ENCODE results near the gene CBLB. TPM values are rescaled to one million over a fixed set of nuclear protein-coding genes. Genes with fewer than 3 reads are reported as not detected.

The CBLB gene
- total RNA-seq, 1 donor from 2014 or later = 46.7 TPM

- Histone ChIP-seq H3K4me3 (no peak overlapping the region), H3K4me1 (no peaks in the 10 kb centered on the region), H3K9me3 (replicated peaks) (no peaks in the 10 kb centered on the region), H3K36me3 (no peaks in the 10 kb centered on the region), H3K27me3 (ENCODE audit: low read depth) (no peaks in the 10 kb centered on the region), H3K27ac (replicated peaks) (no peak overlapping the region)
- intact Hi-C loops (cut with micrococcal nuclease) = no loop called here
- DNase-seq = no peak
- no peak for TF ChIP-seq CTCF (IDR thresholded peaks at IDR 0.05; ENCODE audit: borderline replicate concordance)
These were observed 249.2 kb downstream of the CBLB start for GRCh38 chr3:105619651-105620050.

GRCh38 chr3:105618556-105618955 lies 250.3 kb downstream of the CBLB start:
- Histone ChIP-seq H3K9me3 (replicated peaks) (no peaks in the 10 kb centered on the region), H3K36me3 (no peaks in the 10 kb centered on the region), H3K27ac (replicated peaks) (no peak overlapping the region), H3K4me3 (no peak overlapping the region), H3K4me1 (peaks cover 8% of the 10 kb centered on the region), H3K27me3 (ENCODE audit: low read depth) (no peaks in the 10 kb centered on the region)
- intact Hi-C loops (cut with micrococcal nuclease) = no loop called here
- DNase-seq = no peak
- no peak for TF ChIP-seq CTCF (IDR thresholded peaks at IDR 0.05; ENCODE audit: borderline replicate concordance)

- H3K27me3 ChIP-seq (ENCODE audit: low read depth) = no peaks in the 10 kb centered on the region
- H3K27ac ChIP-seq (replicated peaks) = no peak overlapping the region
- no peaks in the 10 kb centered on the region for H3K9me3 ChIP-seq (replicated peaks)
- no peak for TF ChIP-seq CTCF (IDR thresholded peaks at IDR 0.05; ENCODE audit: borderline replicate concordance)
- DNase-seq = no peak
- H3K36me3 ChIP-seq = no peaks in the 10 kb centered on the region
- no peak overlapping the region for H3K4me3 ChIP-seq
- intact Hi-C loops (cut with micrococcal nuclease) = no loop called here
- peaks cover 20% of the 10 kb centered on the region for H3K4me1 ChIP-seq
These were observed 252.3 kb downstream of the CBLB start for GRCh38 chr3:105616374-105617121.

GRCh38 chr3:105615814-105616213 lies 253.0 kb downstream of the CBLB start:
- peaks cover 20% of the 10 kb centered on the region for H3K4me1 ChIP-seq
- intact Hi-C loops (cut with micrococcal nuclease) = no loop called here
- H3K27ac ChIP-seq (replicated peaks) = no peak overlapping the region
- no peaks in the 10 kb centered on the region for H3K9me3 ChIP-seq (replicated peaks)
- DNase-seq = no peak
- H3K36me3 ChIP-seq = no peaks in the 10 kb centered on the region
- no peaks in the 10 kb centered on the region for H3K27me3 ChIP-seq (ENCODE audit: low read depth)
- no peak for TF ChIP-seq CTCF (IDR thresholded peaks at IDR 0.05; ENCODE audit: borderline replicate concordance)
- no peak overlapping the region for H3K4me3 ChIP-seq

- Histone ChIP-seq H3K27ac (replicated peaks) (no peak overlapping the region), H3K36me3 (no peaks in the 10 kb centered on the region), H3K9me3 (replicated peaks) (no peaks in the 10 kb centered on the region), H3K27me3 (ENCODE audit: low read depth) (no peaks in the 10 kb centered on the region), H3K4me1 (peaks cover 20% of the 10 kb centered on the region), H3K4me3 (no peak overlapping the region)
- no peak for TF ChIP-seq CTCF (IDR thresholded peaks at IDR 0.05; ENCODE audit: borderline replicate concordance)
- DNase-seq = no peak
- intact Hi-C loops (cut with micrococcal nuclease) = no loop called here
These were observed 254.4 kb downstream of the CBLB start for GRCh38 chr3:105614288-105615030.
